K562 (cell line): Measurements from ENCODE around the gene SLC2A10. TPM values are rescaled to one million over a fixed set of nuclear protein-coding genes. Genes with fewer than 3 reads are reported as not detected.

ENCODE experiments used
- ATAC-seq: fragments of 200-7000 bp; cut with Tn5 transposase; 3 replicates; pipeline ENCODE4 v1.9.1; 2020; ENCODE audit warnings: moderate library complexity
- BruUV-seq: library from RNA; stranded (reverse); fragments of 400-500 nt; replicated peaks from 2 replicates; lab custom pipeline; 2021; lab: Mats Ljungman, UMichigan
- CTCF ChIA-PET: fragments of 300-600 bp; formaldehyde crosslinking; extraction: SDS; loops from one replicate; lab custom pipeline; 2021; ENCODE audit warnings: low intra/inter-chr PET ratio; lab: Yijun Ruan, JAX
- POLR2A ChIA-PET: fragments of 300-600, 350-650 bp; sonication (Branson Sonifier 250); formaldehyde crosslinking; extraction: SDS; loops from one replicate; lab custom pipeline; 2021; ENCODE audit warnings: antibody characterized with exemption, inconsistent platforms; lab: Yijun Ruan, JAX
- DNase-seq, 4 experiments: peaks; one replicate each; pipeline versions ENCODE4 v3.0.0 to v3.0.0-alpha.2; 2011 to 2018; ENCODE audit warnings: low spot score in 3 of 4, mixed read lengths in 3 of 4; ENCODE audit errors: extremely low read depth in 1 of 4
- FAIRE-seq: peaks from 2 replicates; lab custom pipeline; 2011; peaks lifted over from hg19 to GRCh38; lab: Jason Lieb, UNC
- H2AFZ ChIP-seq: 2 replicates; pipeline ENCODE4 v1.6.0; 2011; ENCODE audit warnings: low read depth, low read length, control low read depth, inconsistent platforms
- H3K27ac ChIP-seq: fragments of 200-600 bp; 3 replicates; pipeline ENCODE4 v1.8.0; 2011; ENCODE audit warnings: low read depth, mild to moderate bottlenecking, control low read depth, inconsistent platforms, low read length, moderate library complexity, mixed read lengths; ENCODE audit errors: extremely low read depth
- H3K27me3 ChIP-seq, 2 experiments: fragments of 300-600 bp in 1 of 2; 2 replicates in 1 of 2; 3 replicates in 1 of 2; pipeline versions ENCODE4 v1.6.0 to v1.8.0; 2011; ENCODE audit warnings: inconsistent platforms in 2 of 2, low read length in 2 of 2, mild to moderate bottlenecking in 1 of 2, mixed read lengths in 1 of 2, moderate library complexity in 1 of 2; ENCODE audit not compliant: control insufficient read depth in 2 of 2, insufficient read depth in 2 of 2
- H3K36me3 ChIP-seq: fragments of 300-600 bp; 3 replicates; pipeline ENCODE4 v1.8.0; 2011; ENCODE audit warnings: mild to moderate bottlenecking, low read length, inconsistent platforms; ENCODE audit not compliant: control insufficient read depth, insufficient read depth
- H3K4me1 ChIP-seq, 2 experiments: fragments of 200-600 bp in 1 of 2; replicated peaks in 1 of 2; 2 replicates in 1 of 2; 3 replicates in 1 of 2; pipeline versions ENCODE4 v1.5.1 to v1.8.0; 2011; ENCODE audit warnings: inconsistent platforms in 2 of 2, low read length in 2 of 2, mild to moderate bottlenecking in 1 of 2, mixed read lengths in 1 of 2, moderate library complexity in 1 of 2; ENCODE audit not compliant: control insufficient read depth in 2 of 2, insufficient read depth in 2 of 2
- H3K4me2 ChIP-seq: 2 replicates; pipeline ENCODE4 v1.6.1; 2011; ENCODE audit warnings: low read length, control low read depth, inconsistent platforms, mixed read lengths; ENCODE audit not compliant: insufficient read depth
- H3K4me3 ChIP-seq: fragments of 200-600 bp; sonication (generic), shearing (Covaris generic); 2 replicates; pipeline ENCODE4 v1.5.1; 2016; ENCODE audit warnings: control low read depth, inconsistent platforms
- H3K79me2 ChIP-seq: fragments of 200-600 bp; 3 replicates; pipeline ENCODE4 v1.8.0; 2011; ENCODE audit warnings: low read length, inconsistent platforms; ENCODE audit not compliant: control insufficient read depth, insufficient read depth
- H3K9ac ChIP-seq, 2 experiments: 2 replicates each; pipeline versions ENCODE4 v1.6.0 to v1.6.1; 2011; ENCODE audit warnings: low read depth in 2 of 2, low read length in 2 of 2, control low read depth in 1 of 2, inconsistent platforms in 1 of 2, mild to moderate bottlenecking in 1 of 2, mixed read lengths in 1 of 2; ENCODE audit not compliant: insufficient read depth in 1 of 2
- H3K9me1 ChIP-seq: one replicate; pipeline ENCODE4 v1.6.0; 2011; ENCODE audit warnings: inconsistent platforms, mild to moderate bottlenecking, low read length, moderate library complexity; ENCODE audit not compliant: control insufficient read depth, insufficient read depth
- H3K9me3 ChIP-seq: replicated peaks from 2 replicates; pipeline ENCODE4 v1.5.1; 2011; ENCODE audit warnings: low read depth, low read length, inconsistent platforms; ENCODE audit not compliant: control insufficient read depth, insufficient read depth
- H4K20me1 ChIP-seq: replicated peaks from 2 replicates; pipeline ENCODE4 v1.6.1; 2011; ENCODE audit warnings: low read length, inconsistent platforms, mixed read lengths; ENCODE audit not compliant: control insufficient read depth, insufficient read depth
- CREB5 ChIP-seq: fragments of 250-450 bp; sonication (Bioruptor Pico); IDR thresholded peaks from 2 replicates; pipeline ENCODE4 v1.5.0; 2020; ENCODE audit warnings: mild to moderate bottlenecking
- DPF2 ChIP-seq: fragments of 450-650 bp; IDR thresholded peaks from 2 replicates; pipeline ENCODE4 v1.6.1; 2016
- FOXA3 ChIP-seq, 2 experiments: fragments of 450-650 bp in 1 of 2; sonication (generic) in 1 of 2; formaldehyde crosslinking; IDR thresholded peaks in 1 of 2; conservative IDR thresholded peaks in 1 of 2; 2 replicates each; pipeline versions ENCODE4 v1.4.0 to v1.8.0; 2020 to 2022; ENCODE audit warnings: mild to moderate bottlenecking in 2 of 2, missing genetic modification reagents in 1 of 2
- HIVEP1 ChIP-seq: fragments of 250-450 bp; sonication (Bioruptor Pico); IDR thresholded peaks from 2 replicates; pipeline ENCODE4 v1.4.0; 2020; ENCODE audit warnings: mild to moderate bottlenecking
- MYNN ChIP-seq, 2 experiments: sonication (generic); formaldehyde crosslinking in 1 of 2; IDR thresholded peaks; 2 replicates each; pipeline versions ENCODE4 v1.5.0 to v1.6.1; 2016 to 2020; ENCODE audit warnings: antibody characterized with exemption in 1 of 2, missing genetic modification reagents in 1 of 2
- NR2F6 ChIP-seq: fragments of 450-650 bp; formaldehyde crosslinking; IDR thresholded peaks from 2 replicates; pipeline ENCODE4 v1.4.0; 2020; ENCODE audit warnings: mild to moderate bottlenecking
- PCBP2 ChIP-seq: fragments of 200-400 bp; formaldehyde crosslinking; IDR thresholded peaks from 2 replicates; pipeline ENCODE4 v1.6.1; 2018; ENCODE audit warnings: low read length, low read depth, mild to moderate bottlenecking, moderate library complexity; ENCODE audit not compliant: poor library complexity, severe bottlenecking
- RBM34 ChIP-seq: fragments of 200-400 bp; formaldehyde crosslinking; IDR thresholded peaks from 2 replicates; pipeline ENCODE4 v1.6.1; 2018; ENCODE audit warnings: low read length, borderline replicate concordance; ENCODE audit not compliant: insufficient read depth
- RFX1 ChIP-seq: fragments of 450-650 bp; IDR thresholded peaks from 2 replicates; pipeline ENCODE4 v1.6.1; 2016; ENCODE audit warnings: mild to moderate bottlenecking, moderate library complexity
- SMAD4 ChIP-seq: fragments of 250-450 bp; sonication (Bioruptor Pico); conservative IDR thresholded peaks from 2 replicates; pipeline ENCODE4 v1.8.0; 2021; ENCODE audit warnings: inconsistent platforms, mild to moderate bottlenecking, moderate library complexity
- TFAP4 ChIP-seq: sonication (generic); formaldehyde crosslinking; IDR thresholded peaks from 2 replicates; pipeline ENCODE4 v1.8.0; 2022; ENCODE audit warnings: missing genetic modification reagents, mild to moderate bottlenecking, moderate library complexity, borderline replicate concordance
- TSHZ1 ChIP-seq: fragments of 250-450 bp; sonication (Bioruptor Pico); IDR thresholded peaks from 2 replicates; pipeline ENCODE4 v1.4.0; 2020; ENCODE audit warnings: mild to moderate bottlenecking, moderate library complexity
- WGBS: fragments of 100-300 bp; shearing (Covaris generic); methylation state at CpG from one replicate; pipeline ENCODE4 v1.1.6; 2016; ENCODE audit warnings: low coverage, mixed read lengths; ENCODE audit not compliant: insufficient coverage; ENCODE audit errors: missing lambda C conversion rate; 5-methylcytosine and 5-hydroxymethylcytosine counted together
- in situ Hi-C: fragments of 300-500 bp; cut with MboI; formaldehyde crosslinking; loops from 4 replicates; pipeline ENCODE4 v1.15.0; 2018; ENCODE audit warnings: inconsistent platforms, mixed read lengths
- intact Hi-C: fragments of 100-400 bp; cut with micrococcal nuclease; formaldehyde crosslinking; loops from 2 replicates; pipeline ENCODE4 v1.14.2; 2022
- polyA plus RNA-seq, 8 experiments: library from polyadenylated mRNA; depleted of rRNA in 4 of 8; stranded (reverse) in 5 of 8; unstranded in 3 of 8; fragments of >200 nt; fragmentation: Nextera tagmentation in 2 of 8; fragmentation: Illumina TruSeq in 1 of 8; extraction: Ambion mirVana in 2 of 8; extraction: Trizol in 1 of 8; gene quantifications; 2 replicates each; pipeline versions ENCODE4 v1.2.1 to v1.2.3, GENCODE V29; 2011 to 2014; ENCODE audit warnings: inconsistent platforms in 1 of 8, missing spikeins in 1 of 8
- total RNA-seq, 7 experiments: library from RNA; depleted of rRNA in 6 of 7; stranded (reverse); fragments of >200 nt in 6 of 7; fragmentation: Illumina TruSeq in 2 of 7; extraction: Trizol in 2 of 7; gene quantifications; 2 replicates each; pipeline versions ENCODE4 v1.2.1 to v1.2.3, GENCODE V29; 2011 to 2021; ENCODE audit warnings: low replicate concordance in 1 of 7

Gene SLC2A10
- total and polyA plus RNA-seq, 9 of the 15 experiments (the other 6 are each of a cell fraction or from before 2014, with no cell fraction given), result 0.01 to 1.8 (median 0.10) TPM

GRCh38 chr20:46694484-46694883 lies 15.0 kb upstream of the SLC2A10 start (continued):
- no peak for TF ChIP-seq TSHZ1 (CRISPR knock-in tag)
- TF ChIP-seq HIVEP1 (CRISPR knock-in tag), result no peak

- no peaks in the 10 kb centered on the region for H3K36me3 ChIP-seq
- H2AFZ ChIP-seq, result peak overlapping the region; percentile 3; the same call in 1 of the 2 replicates
- ChIA-PET POLR2A (interaction anchor here (1.4 kb wide), 1 partner anchor 13 kb away, joined by 3 read pairs; no protein-coding TSS in a partner anchor), CTCF (interaction anchor here (0.6 kb wide), 1 partner anchor 667 kb away, joined by 3 read pairs; the partner anchor contains the start of gene SLC12A5)
- H3K27ac ChIP-seq, result no peak overlapping the region
- H3K9me1 ChIP-seq, result no peaks in the 10 kb centered on the region
- no peaks in the 10 kb centered on the region for H3K27me3 ChIP-seq
- H3K9me3 ChIP-seq, result no peaks in the 10 kb centered on the region
- WGBS, result 14% methylated on average over 3 of the region's 3 CpGs
- H3K4me3 ChIP-seq, result no peak overlapping the region
- H3K79me2 ChIP-seq, result no peaks in the 10 kb centered on the region
- intact Hi-C loops (loop anchor here (5.0 kb wide), 1 partner anchor 134 kb away; no protein-coding TSS in a partner anchor), in situ Hi-C loops (no loop called here)
- BruUV-seq, result no TSS peak
- H3K4me1 ChIP-seq, result peaks cover 0 to 25% of the 10 kb centered on the region in 2 experiments; a peak in 3 of 5 replicates
- ATAC-seq, result no peak
- H3K9ac ChIP-seq, result no peak overlapping the region
- DNase-seq, result no peak
- FAIRE-seq, result no peak
- TF ChIP-seq TFAP4 (CRISPR knock-in tag) (no peak), SMAD4 (CRISPR knock-in tag) (no peak), CREB5 (CRISPR knock-in tag) (no peak), PCBP2 (no peak), MYNN (IDR thresholded peaks at IDR 0.05) (peak; percentile 66; the same call in 1 of the 2 replicates), MYNN (CRISPR knock-in tag; IDR thresholded peaks at IDR 0.05) (no peak), RFX1 (peak; percentile 64), DPF2 (no peak), NR2F6 (CRISPR knock-in tag) (no peak), RBM34 (no peak), FOXA3 (CRISPR knock-in tag; conservative IDR thresholded peaks at IDR 0.05 in 1 of 2, IDR thresholded peaks at IDR 0.05 in 1 of 2) (no peak)
- H4K20me1 ChIP-seq, result no peaks in the 10 kb centered on the region
- H3K4me2 ChIP-seq, result no peak overlapping the region
Measured at GRCh38 chr20:46695892-46696291, 13.6 kb upstream of the SLC2A10 start.
